Right lobe of liver (tissue), 6 donors: ENCODE data around the gene SNTB2. TPM values are rescaled to one million over a fixed set of nuclear protein-coding genes. Genes with fewer than 3 reads are reported as not detected.

Experiments
- ATAC-seq, 4 donors: fragments of 200-7000 bp; cut with Tn5 transposase; one replicate each; pipeline ENCODE4 v1.9.1; 2020; ENCODE audit warnings: mild to moderate bottlenecking in 4 of 4, moderate library complexity in 4 of 4
- DNase-seq, 3 donors: peaks; one replicate each; pipeline ENCODE4 v3.0.0-alpha.2; 2020
- H3K27ac ChIP-seq, 3 donors: fragments of 200-600 bp; one replicate each; pipeline ENCODE4 v1.8.0; 2022
- H3K27me3 ChIP-seq, 2 donors: fragments of 200-600 bp; one replicate each; pipeline ENCODE4 v1.8.0; 2022
- H3K36me3 ChIP-seq, 4 donors: fragments of 200-600 bp; sonication (generic) in 1 of 4; one replicate each; pipeline versions ENCODE4 v1.5.1 to v1.8.0; 2017 to 2022; ENCODE audit warnings: control low read depth in 1 of 4
- H3K4me1 ChIP-seq, 4 donors: fragments of 200-600 bp; sonication (generic) in 1 of 4; one replicate each; pipeline versions ENCODE4 v1.5.1 to v1.8.0; 2017 to 2022; ENCODE audit warnings: control low read depth in 1 of 4
- H3K4me3 ChIP-seq, 3 donors: fragments of 200-600 bp; one replicate each; pipeline ENCODE4 v1.8.0; 2022
- H3K9me3 ChIP-seq, 4 donors: fragments of 200-600 bp; sonication (generic) in 1 of 4; one replicate each; pipeline versions ENCODE4 v1.5.1 to v1.8.0; 2017 to 2022; ENCODE audit warnings: control low read depth in 1 of 4
- CTCF ChIP-seq, 4 donors: fragments of 200-600 bp in 3 of 4; fragments of 450-650 bp in 1 of 4; IDR thresholded peaks; one replicate each; pipeline versions ENCODE4 v1.5.1 to v1.8.0; 2016 to 2022; ENCODE audit warnings: antibody characterized with exemption in 4 of 4, mild to moderate bottlenecking in 2 of 4
- POLR2A ChIP-seq: fragments of 450-650 bp; IDR thresholded peaks from one replicate; pipeline ENCODE4 v1.6.1; 2017; ENCODE audit warnings: antibody characterized with exemption, mild to moderate bottlenecking
- WGBS: methylation state at CpG from one replicate; pipeline ENCODE4 v1.1.6; 2018; ENCODE audit warnings: low coverage, low lambda C conversion rate; ENCODE audit not compliant: insufficient coverage; ENCODE audit errors: missing lambda C conversion rate; 5-methylcytosine and 5-hydroxymethylcytosine counted together
- intact Hi-C, 2 donors: fragments of 100-400 bp; cut with DNase I; formaldehyde crosslinking; loops; one replicate each; pipeline versions ENCODE4 v1.11.2 to v1.14.1; 2022
- total RNA-seq, 6 experiments: library from RNA; depleted of rRNA in 2 of 6; stranded (reverse); fragments of >200 nt in 2 of 6; fragmentation: NEBNext Ultra II Directional in 3 of 6; extraction: Animal tissue kit (Norgen Biotek cat#: 25700) in 3 of 6; gene quantifications; one replicate each; pipeline versions ENCODE4 v1.1.0 to v1.2.4, GENCODE V29; 2016 to 2023
- donor health status: DM: no; HTN: yes; CAD: no.
- donor health status: DM: no; HTN: no; CAD: no.
- donor health status: DM: no; HTN: no; CAD: no.
- donor health status: DM: no; HTN: yes; CAD: no.
- donor health status: DM: no; HTN: yes; CAD: no.

The SNTB2 gene
- total RNA-seq, 6 experiments from 2014 or later: 7.5 to 13.9 (median 10.6) TPM

GRCh38 chr16:69345923-69346322, 159.0 kb downstream of the SNTB2 start:
- ATAC-seq (no peak), DNase-seq (no peak)
- intact Hi-C loops: no loop called here
- TF ChIP-seq POLR2A (no peak), CTCF (IDR thresholded peaks at IDR 0.05) (no peak)
- Histone ChIP-seq H3K9me3 (no peaks in the 10 kb centered on the region), H3K4me1 (peaks cover 0 to 3% (median 0%) of the 10 kb centered on the region in 4 donors), H3K27ac (no peak overlapping the region), H3K36me3 (peaks cover 0 to 29% (median 5%) of the 10 kb centered on the region in 4 donors), H3K4me3 (no peak overlapping the region), H3K27me3 (no peaks in the 10 kb centered on the region)
- WGBS: 36% methylated on average over 1 of the region's 4 CpGs

GRCh38 chr16:69346683-69347082, 159.7 kb downstream of the SNTB2 start:
- no peaks in the 10 kb centered on the region for H3K27me3 ChIP-seq
- no peak overlapping the region for H3K27ac ChIP-seq
- 82% methylated on average over 6 of the region's 6 CpGs for WGBS
- no peak for ATAC-seq
- intact Hi-C loops: no loop called here
- DNase-seq: no peak
- no peak overlapping the region for H3K4me3 ChIP-seq
- H3K4me1 ChIP-seq: no peaks in the 10 kb centered on the region
- no peaks in the 10 kb centered on the region for H3K9me3 ChIP-seq
- TF ChIP-seq POLR2A (no peak), CTCF (IDR thresholded peaks at IDR 0.05) (no peak)
- H3K36me3 ChIP-seq: peaks cover 0 to 22% (median 3%) of the 10 kb centered on the region in 4 donors

GRCh38 chr16:69348222-69348621, 161.3 kb downstream of the SNTB2 start:
- Histone ChIP-seq H3K27me3 (no peaks in the 10 kb centered on the region), H3K27ac (no peak overlapping the region), H3K4me3 (no peak overlapping the region), H3K36me3 (peaks cover 0 to 6% (median 1%) of the 10 kb centered on the region in 4 donors), H3K9me3 (no peaks in the 10 kb centered on the region), H3K4me1 (peaks cover 0 to 4% (median 0%) of the 10 kb centered on the region in 4 donors)
- 96% methylated on average over 6 of the region's 6 CpGs for WGBS
- intact Hi-C loops: no loop called here
- no peak for ATAC-seq
- no peak for TF ChIP-seq POLR2A
- TF ChIP-seq CTCF (IDR thresholded peaks at IDR 0.05): no peak
- DNase-seq: no peak

- Histone ChIP-seq H3K4me1 (peaks cover 0 to 4% (median 0%) of the 10 kb centered on the region in 4 donors), H3K27ac (no peak overlapping the region), H3K27me3 (no peaks in the 10 kb centered on the region), H3K4me3 (no peak overlapping the region), H3K9me3 (no peaks in the 10 kb centered on the region), H3K36me3 (no peaks in the 10 kb centered on the region)
- intact Hi-C loops: no loop called here
- no peak for TF ChIP-seq POLR2A
- TF ChIP-seq CTCF (IDR thresholded peaks at IDR 0.05): no peak
- no peak for ATAC-seq
- DNase-seq: no peak
- WGBS: 94% methylated on average over 7 of the region's 10 CpGs
Observed at GRCh38 chr16:69349536-69349935, 162.6 kb downstream of the SNTB2 start.
